Mesodermal cell (in vitro differentiated cells): ENCODE measurements around the gene TMEM132A.
A peak's percentile ranks its signal among the peaks of the same experiment; 100 is the strongest.
"Not testable (repeated sequence)": the region's sequence is repeated elsewhere in the genome, so short reads cannot be mapped to it uniquely, and the experiment has no call there.

Experiments
- H3K27ac ChIP-seq: 2 replicates; pipeline ENCODE4 v1.7.0; 2013; ENCODE audit warnings: mild to moderate bottlenecking, low read depth, low read length, moderate library complexity; ENCODE audit not compliant: severe bottlenecking
- H3K36me3 ChIP-seq: 2 replicates; pipeline ENCODE4 v1.7.1; 2013; ENCODE audit warnings: mild to moderate bottlenecking, low read length, moderate library complexity; ENCODE audit not compliant: control insufficient read depth, insufficient read depth
- H3K4me1 ChIP-seq: one replicate; pipeline ENCODE4 v1.7.1; 2013; ENCODE audit warnings: mild to moderate bottlenecking, low read length; ENCODE audit not compliant: insufficient read depth, control insufficient read depth, poor library complexity, severe bottlenecking
- H3K4me3 ChIP-seq: 2 replicates; pipeline ENCODE4 v1.7.0; 2013; ENCODE audit warnings: low read length, control low read depth, mild to moderate bottlenecking; ENCODE audit not compliant: insufficient read depth, poor library complexity, severe bottlenecking; ENCODE audit errors: extremely low read depth
- H3K9me3 ChIP-seq: 2 replicates; pipeline ENCODE4 v1.7.1; 2013; ENCODE audit warnings: mild to moderate bottlenecking, low read length, moderate library complexity; ENCODE audit not compliant: control insufficient read depth
- WGBS, 2 experiments: methylation state at CpG; one replicate each; pipeline ENCODE4 v1.1.5; 2013; ENCODE audit warnings: missing lambda C conversion rate in 2 of 2; ENCODE audit not compliant: insufficient coverage in 2 of 2; 5-methylcytosine and 5-hydroxymethylcytosine counted together

The TMEM132A gene

DNA sequence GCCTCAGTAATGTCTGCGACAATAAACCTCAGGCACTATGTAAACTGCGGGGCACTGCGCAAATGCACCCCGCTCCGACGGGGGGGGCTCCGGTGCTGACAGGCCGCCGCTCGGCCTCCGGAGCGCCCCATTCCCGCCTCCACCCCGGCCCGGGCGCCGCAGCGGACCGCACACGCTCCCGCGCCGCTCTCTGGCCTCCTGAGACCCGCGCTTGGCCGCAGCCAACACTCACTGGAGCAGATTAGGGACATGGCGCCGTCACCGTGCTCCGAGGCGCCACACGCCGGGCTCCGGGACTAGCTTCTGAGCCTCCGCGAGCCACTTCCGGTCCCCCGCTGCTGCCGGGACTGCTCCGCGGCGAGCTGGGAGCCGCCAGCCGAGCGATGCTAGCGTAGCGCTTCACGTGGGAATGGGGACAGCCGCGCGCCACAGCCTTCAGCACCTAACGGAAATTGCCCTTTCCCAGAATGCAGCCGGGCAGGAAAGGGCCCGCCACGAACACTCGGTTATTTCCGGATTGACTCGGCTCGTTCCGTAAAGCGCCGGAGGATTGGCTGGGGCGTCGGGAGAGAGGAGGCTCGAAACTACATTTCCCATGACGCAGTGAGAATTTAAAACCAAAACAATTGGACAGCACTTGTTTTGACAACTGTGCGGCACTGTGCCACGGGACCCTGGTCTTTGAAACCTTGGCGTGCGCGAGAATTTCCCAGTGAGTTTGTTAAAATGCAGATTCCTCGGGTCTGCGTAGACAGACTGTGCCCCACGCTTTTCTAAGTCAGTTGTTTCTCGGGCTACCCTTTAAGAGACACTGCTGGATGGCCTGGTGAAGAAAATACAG, 17.9 kb upstream of the TMEM132A start, which contains the start of gene PRPF19:
Gene PRPF19 (minus strand): TSS at position 454 of the 841 bp plus-strand sequence. CDS start 203 bp downstream, at position 251.
- 0 to 1% methylated on average over 75 of the region's 75 CpGs for WGBS, 2 experiments
- Histone ChIP-seq H3K4me1 (peaks cover 6% of the 10 kb centered on the region), H3K9me3 (no peaks in the 10 kb centered on the region), H3K4me3 (peak within 1 kb of the TSS; percentile 99), H3K27ac (peak within 1 kb of the TSS; percentile 93), H3K36me3 (peaks cover 28% of the 10 kb centered on the region)

GRCh38 chr11:60908803-60909202, 15.5 kb upstream of the TMEM132A start:
- Histone ChIP-seq H3K36me3 (peaks cover 3% of the 10 kb centered on the region), H3K4me3 (no peak overlapping the region), H3K27ac (no peak overlapping the region), H3K9me3 (no peaks in the 10 kb centered on the region), H3K4me1 (peaks cover 6% of the 10 kb centered on the region)
- 38 to 47% methylated on average over 1 of the region's 1 CpG for WGBS, 2 experiments

DNA sequence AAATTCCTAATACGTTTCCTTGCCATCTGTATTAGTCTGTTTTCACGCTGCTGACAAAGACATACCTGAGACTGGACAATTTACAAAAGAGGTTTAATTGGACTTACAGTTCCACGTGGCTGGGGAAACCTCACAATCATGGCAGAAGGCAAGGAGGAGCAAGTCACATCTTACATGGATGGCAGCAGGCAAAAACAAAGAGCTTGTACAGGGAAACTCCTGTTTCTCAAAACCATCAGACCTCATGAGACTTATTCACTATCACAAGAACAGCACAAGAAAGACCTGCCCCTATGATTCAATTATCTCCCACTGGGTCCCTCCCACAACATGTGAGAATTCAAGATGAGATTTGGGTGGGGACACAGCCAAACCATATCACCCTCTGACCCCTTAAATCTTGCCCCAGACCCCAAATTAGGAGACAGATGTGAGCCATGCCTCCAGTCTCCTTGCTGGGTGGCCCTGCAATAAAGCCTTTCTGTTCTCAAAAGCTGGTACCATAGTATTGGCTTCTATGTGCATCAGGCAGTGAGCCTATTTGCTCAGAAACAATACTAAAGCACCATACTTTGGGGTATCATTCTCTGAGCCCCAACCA, 14.5 kb upstream of the TMEM132A start:
- not testable (repeated sequence) for H3K4me3 ChIP-seq, H3K36me3 ChIP-seq, H3K4me1 ChIP-seq, H3K9me3 ChIP-seq, H3K27ac ChIP-seq
- WGBS, 2 experiments = 37 to 62% methylated on average over 3 of the region's 3 CpGs

DNA sequence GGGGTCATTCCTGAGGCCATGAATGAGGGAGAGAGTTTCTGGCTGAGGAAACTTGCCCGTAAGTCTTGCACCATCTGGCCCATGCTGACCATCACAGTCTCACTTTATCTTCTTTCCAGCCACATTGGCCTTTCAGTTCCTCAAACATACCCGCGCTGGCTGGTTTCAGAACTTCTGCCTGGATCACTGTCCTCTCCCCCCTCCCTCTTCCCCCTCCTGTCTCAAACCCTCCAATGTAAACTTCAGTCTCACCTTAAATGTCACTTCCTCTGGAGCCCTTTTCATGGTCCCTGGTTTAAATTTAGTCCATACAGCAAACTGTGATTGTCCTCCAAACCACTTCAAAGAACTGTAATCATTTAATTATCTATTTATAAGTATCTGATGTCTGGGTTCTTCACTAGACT, 14.0 kb upstream of the TMEM132A start:
- Histone ChIP-seq H3K4me1 (no peaks in the 10 kb centered on the region), H3K9me3 (no peaks in the 10 kb centered on the region), H3K27ac (no peak overlapping the region), H3K4me3 (no peak overlapping the region), H3K36me3 (no peaks in the 10 kb centered on the region)
- WGBS, 2 experiments = 50 to 57% methylated on average over 2 to 3 of the region's 3 CpGs

GRCh38 chr11:60910711-60911380, 13.4 kb upstream of the TMEM132A start:
- H3K27ac ChIP-seq = no peak overlapping the region
- WGBS, 2 experiments = 79 to 80% methylated on average over 5 of the region's 5 CpGs

GRCh38 chr11:60912223-60912850, 11.9 kb upstream of the TMEM132A start:
- no peak overlapping the region for H3K4me3 ChIP-seq
- 73 to 79% methylated on average over 10 to 12 of the region's 12 CpGs for WGBS, 2 experiments
- no peaks in the 10 kb centered on the region for H3K4me1 ChIP-seq
- no peak overlapping the region for H3K27ac ChIP-seq
- peaks cover 7% of the 10 kb centered on the region for H3K36me3 ChIP-seq
- H3K9me3 ChIP-seq = no peaks in the 10 kb centered on the region

More at GRCh38 chr11:60910711-60911380, 13.4 kb upstream of the TMEM132A start:
- no peak overlapping the region for H3K4me3 ChIP-seq
- H3K4me1 ChIP-seq = no peaks in the 10 kb centered on the region
- no peaks in the 10 kb centered on the region for H3K9me3 ChIP-seq
- no peaks in the 10 kb centered on the region for H3K36me3 ChIP-seq

DNA sequence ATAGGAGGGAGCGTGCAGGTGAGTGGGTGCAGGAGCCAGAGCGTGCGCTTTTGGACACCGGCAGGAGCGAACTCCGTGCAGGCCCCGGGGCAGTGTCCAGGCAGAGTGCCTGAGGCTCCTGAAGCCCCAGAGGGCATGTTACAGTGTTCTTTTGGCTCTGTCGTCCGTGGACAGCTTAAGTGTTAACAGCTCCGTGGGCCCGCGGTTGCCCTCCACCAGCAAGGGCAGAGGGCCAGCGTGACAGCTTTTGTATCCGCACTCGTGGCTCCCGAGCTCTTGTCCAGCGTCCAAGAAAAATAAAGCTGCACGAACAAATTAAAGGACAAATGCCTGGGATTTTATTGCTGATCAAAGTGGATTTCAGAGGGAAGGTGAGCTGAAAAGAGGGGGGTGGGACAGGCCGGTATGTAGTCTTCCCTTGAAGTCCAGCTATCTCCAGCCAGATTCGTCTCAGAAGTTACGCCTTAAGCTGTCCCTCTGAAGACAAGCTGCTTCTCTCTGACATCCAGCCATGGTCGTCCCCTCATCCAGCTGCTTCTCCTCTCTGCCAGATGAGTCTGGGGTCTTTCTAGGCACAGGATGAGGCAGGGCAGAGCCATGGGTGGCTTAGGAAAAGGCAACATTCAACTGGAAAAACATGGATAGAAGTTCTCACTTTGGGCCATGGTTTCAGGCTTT, 11.3 kb upstream of the TMEM132A start:
- H3K27ac ChIP-seq = peak overlapping the region; percentile 89
- peaks cover 14% of the 10 kb centered on the region for H3K36me3 ChIP-seq
- H3K4me3 ChIP-seq = peak overlapping the region; percentile 78
- H3K4me1 ChIP-seq = peaks cover under 1% of the 10 kb centered on the region
- no peaks in the 10 kb centered on the region for H3K9me3 ChIP-seq
- WGBS, 2 experiments = 92 to 97% methylated on average over 20 to 21 of the region's 22 CpGs

GRCh38 chr11:60913793-60914632, 10.2 kb upstream of the TMEM132A start, which contains the start of gene TMEM109:
Gene TMEM109, plus strand, starts transcription at chr11:60914158. Its CDS starts 5,536 bp downstream, at chr11:60919694.
- Histone ChIP-seq H3K4me1 (peaks cover 11% of the 10 kb centered on the region), H3K9me3 (no peaks in the 10 kb centered on the region), H3K4me3 (peak within 1 kb of the TSS; percentile 78), H3K27ac (peak within 1 kb of the TSS; percentile 89), H3K36me3 (peaks cover 17% of the 10 kb centered on the region)
- WGBS, 2 experiments = 0% methylated on average over 55 to 62 of the region's 70 CpGs

DNA sequence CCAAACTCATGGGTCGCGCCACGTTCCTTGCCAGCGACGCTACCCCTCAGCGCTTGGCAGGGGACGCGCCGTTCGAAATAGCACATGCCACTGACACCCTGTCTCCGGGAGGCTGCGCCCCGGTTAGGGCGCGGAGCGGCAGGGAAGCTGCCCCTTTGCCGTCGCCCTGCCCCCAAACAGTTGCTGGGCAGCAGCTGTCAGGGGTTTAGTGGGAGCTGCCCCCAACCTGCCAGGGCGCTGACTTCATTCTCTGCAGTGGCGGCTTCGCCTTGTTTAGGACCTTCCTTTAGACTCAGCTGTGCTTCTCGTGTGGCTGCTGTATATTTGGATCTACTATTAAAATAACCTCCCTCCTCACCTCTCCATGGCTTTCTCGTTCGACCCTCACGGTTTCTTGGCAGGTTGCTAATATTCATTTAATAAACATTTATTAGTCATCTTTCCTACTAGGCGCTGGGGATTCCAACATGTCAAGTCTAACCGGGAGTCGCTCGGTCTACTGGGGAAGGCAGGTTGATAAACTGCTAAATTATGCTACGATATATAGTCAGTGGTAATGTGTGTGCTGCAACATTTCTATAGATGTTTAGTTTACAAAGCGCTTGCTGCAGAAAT, 9.5 kb upstream of the TMEM132A start:
- Histone ChIP-seq H3K4me1 (peaks cover 16% of the 10 kb centered on the region), H3K36me3 (peaks cover 23% of the 10 kb centered on the region), H3K4me3 (peak overlapping the region; percentile 78), H3K9me3 (no peaks in the 10 kb centered on the region), H3K27ac (peak overlapping the region; percentile 89)
- 2 to 3% methylated on average over 18 to 20 of the region's 31 CpGs for WGBS, 2 experiments
